Measurements from ENCODE around the gene MEF2D.

- TF ChIP-seq CTCF (IDR thresholded peaks at IDR 0.05) (no peak), EP300 (IDR thresholded peaks at IDR 0.05) (no peak), POLR2A (IDR thresholded peaks at IDR 0.05) (no peak)
Observed at GRCh38 chr1:156439036-156439776, 61.4 kb downstream of the MEF2D start.

Measured in stomach (tissue), 4 donors.